ENCODE data around the gene LAMC1.

- TF ChIP-seq CTCF (conservative IDR thresholded peaks at IDR 0.05; ENCODE audit: low read depth, low read length) = no peak
- no peak for TF ChIP-seq EZH2 (IDR thresholded peaks at IDR 0.05; ENCODE audit: low read length, unreplicated experiment)
- TF ChIP-seq EZH2phosphoT487 (IDR thresholded peaks at IDR 0.05; ENCODE audit: borderline replicate concordance, low read length) = no peak
Measured at GRCh38 chr1:182990413-182991144, 32.6 kb upstream of the LAMC1 start.

Measured in PC-3 (cell line).